GM21528 (cell line): ENCODE measurements around the gene ADAP1.

Experiments
- ATAC-seq: cut with Tn5 transposase; IDR thresholded peaks from one replicate; pipeline ENCODE4 v1.9.1; 2021; ENCODE audit warnings: mild to moderate bottlenecking, moderate library complexity; ENCODE audit not compliant: unreplicated experiment, low FRiP score

The ADAP1 gene

DNA sequence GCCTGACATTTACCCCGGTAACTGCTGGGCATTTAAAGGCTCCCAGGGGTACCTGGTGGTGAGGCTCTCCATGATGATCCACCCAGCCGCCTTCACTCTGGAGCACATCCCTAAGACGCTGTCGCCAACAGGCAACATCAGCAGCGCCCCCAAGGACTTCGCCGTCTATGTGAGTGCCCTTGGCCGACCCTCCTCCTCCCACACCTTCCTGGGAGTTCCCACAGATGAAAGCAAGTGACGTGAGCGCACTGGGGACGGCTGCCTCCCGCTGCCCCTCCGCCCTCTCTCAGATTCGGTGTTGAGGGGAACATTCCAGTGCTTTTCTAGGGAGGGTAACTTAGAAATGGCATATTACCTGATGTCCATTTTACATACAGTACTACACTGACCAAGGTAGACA, 85.1 kb downstream of the ADAP1 start:
- no peak for ATAC-seq

DNA sequence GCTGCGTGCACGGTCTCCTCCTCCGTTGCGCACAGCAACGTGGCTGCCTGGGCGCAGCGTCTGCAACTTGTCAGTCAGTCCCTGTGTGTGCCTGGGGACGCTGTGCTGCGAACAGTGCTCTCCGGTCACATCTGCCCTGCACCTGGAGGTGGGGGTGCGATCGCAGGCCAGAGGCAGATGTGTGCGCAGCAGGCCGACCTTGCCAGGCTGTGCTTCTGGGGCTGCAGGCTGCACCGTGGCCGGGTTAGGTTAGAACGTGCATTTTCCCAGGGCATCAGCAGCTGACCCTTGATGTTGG, 86.3 kb downstream of the ADAP1 start:
- no peak for ATAC-seq

DNA sequence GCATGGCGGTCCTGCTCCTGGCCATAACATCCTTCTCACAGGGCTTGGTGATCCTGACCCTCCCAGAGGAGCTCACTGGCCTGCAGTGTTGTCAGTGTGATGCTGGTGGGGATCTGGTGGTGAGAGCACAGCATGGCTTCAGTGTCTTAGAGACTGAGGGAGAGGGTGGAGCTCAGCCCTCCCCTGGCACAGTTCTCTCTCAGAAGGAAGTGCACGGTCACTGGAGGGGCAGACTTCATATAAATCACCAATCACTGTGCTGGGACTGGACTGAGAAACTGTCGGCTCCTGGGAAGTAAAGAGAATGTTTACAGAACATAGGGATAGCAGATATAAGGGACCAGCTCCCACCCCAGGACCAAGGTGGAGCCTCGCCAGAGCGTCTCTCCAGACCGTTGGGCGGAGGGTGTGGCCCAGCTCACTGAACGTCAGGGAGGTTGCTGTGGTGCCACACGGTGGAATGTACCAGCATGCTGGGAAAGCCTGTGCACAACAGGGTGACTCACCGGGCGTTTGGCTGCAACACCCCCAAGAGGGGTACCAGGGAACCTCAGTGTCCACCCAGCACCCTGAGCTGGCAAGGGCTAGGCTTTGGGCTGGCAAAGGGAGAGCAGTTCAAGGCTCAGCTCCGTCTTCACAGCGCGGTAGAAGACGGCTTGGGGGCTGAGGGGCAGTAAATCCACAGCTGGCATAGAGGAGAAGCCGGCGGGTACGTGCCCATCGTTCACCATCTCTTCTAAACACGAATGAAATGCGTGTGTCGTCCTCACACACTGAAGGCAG, 86.9 kb downstream of the ADAP1 start:
- ATAC-seq, result no peak

DNA sequence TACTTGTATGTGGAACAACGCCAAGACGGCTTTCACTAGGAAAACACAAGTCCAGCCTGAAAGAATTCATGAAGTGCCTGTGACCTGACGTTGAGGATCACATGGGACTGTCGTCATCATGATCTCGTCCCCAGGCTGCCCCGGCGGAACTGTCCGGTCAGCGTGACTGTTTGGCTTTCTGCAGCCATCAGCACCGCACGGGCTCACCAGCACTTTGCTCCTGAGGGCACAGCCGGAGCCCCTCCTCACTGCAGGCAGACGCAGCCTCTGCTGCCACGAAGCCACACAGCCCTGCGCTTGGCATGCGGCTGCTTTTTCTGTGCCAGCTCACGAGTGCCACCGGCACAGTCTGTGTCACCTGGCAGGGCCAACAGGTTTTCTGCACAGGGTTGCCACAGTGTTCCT, 87.5 kb downstream of the ADAP1 start:
- ATAC-seq, result no peak

DNA sequence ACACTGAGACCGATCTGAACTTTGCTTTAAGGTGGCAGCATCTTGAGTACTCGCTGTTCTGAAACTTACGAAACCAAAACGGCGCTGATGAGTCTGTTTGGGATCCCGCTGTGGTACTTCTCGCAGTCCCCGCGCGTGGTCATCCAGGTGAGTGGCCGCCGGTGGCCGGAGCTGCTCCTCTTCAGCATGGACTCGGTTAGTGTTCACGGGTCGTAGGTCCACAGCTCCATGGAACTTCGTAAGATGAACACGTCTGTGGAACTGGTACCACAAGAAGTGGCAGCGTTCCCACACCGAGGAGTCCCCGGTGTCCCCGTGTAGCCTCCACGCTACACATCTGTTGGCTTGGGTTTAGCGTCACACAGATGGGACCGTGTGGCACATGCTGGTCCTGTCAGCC, 88.6 kb downstream of the ADAP1 start:
- no peak for ATAC-seq

DNA sequence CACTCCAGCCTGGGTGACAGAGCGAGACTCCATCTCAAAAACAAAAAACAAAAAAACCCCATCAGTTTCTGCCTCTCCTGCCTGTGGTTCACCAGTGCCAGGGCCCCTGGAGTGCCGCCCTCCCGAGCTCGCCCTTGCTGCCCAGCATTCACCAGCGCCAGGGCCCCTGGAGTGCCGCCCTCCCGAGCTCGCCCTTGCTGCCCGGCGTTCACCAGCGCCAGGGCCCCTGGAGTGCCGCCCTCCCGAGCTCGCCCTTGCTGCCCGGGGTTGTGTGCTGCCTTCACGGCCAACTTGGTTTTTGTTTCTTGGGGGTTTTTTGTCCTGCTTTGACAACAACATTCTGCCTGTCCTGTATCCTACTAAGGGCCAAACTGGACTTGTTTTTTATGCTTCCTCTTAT, 91.4 kb downstream of the ADAP1 start:
- no peak for ATAC-seq

DNA sequence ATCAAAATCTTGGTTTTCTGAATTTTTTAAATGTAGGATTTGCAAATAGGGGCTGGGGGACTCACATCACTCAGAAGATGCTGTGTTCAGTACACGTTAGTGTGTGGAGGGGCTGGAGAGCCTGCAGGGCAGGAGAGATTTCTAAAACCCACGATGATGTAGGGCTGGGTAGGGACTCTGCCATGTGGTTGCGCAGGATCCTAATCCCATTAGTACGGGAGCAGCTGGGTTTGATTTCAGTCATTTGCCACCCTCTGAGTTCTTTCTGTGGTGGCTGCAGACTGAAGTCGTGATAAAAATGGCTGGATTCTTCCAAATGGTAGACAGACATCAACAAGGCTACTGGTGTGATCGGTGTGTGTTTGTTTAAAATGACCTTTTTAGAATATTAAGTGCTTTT, 92.3 kb downstream of the ADAP1 start:
- no peak for ATAC-seq

DNA sequence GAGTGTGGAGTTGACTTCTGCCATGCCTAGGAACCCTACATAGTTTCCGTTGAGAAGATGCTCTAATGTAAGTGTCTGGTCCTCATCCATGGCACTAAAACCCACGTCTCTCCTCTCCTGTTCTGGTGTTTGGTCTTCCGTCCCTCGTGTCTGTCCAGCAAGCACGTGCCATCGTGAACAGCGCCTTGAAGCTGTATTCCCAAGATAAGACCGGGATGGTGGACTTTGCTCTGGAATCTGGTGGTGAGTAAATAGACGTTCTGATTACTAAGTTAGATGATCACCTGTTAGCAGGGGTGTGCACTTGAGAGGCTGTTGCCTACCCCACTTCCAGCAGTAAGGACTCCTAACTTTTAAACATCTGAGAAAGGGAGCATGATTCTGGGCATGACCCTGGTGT, 93.3 kb downstream of the ADAP1 start:
- ATAC-seq, result no peak

DNA sequence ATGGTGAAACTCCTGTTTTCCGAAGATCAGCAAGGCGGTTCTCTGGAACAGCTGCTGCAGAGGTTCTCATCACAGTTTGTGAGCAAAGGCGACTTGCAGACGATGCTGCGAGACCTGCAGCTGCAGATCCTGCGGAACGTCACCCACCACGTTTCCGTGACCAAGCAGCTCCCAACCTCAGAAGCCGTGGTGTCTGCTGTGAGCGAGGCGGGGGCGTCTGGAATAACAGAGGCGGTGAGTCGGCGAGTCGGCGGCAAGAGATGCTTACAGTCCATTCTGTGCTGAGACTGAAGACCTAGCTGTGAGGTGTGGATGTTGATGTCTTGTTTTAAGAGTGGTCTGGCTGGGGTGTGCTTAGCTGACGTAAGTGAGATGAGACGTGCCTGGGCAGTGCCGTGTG, 94.3 kb downstream of the ADAP1 start:
- ATAC-seq, result no peak

DNA sequence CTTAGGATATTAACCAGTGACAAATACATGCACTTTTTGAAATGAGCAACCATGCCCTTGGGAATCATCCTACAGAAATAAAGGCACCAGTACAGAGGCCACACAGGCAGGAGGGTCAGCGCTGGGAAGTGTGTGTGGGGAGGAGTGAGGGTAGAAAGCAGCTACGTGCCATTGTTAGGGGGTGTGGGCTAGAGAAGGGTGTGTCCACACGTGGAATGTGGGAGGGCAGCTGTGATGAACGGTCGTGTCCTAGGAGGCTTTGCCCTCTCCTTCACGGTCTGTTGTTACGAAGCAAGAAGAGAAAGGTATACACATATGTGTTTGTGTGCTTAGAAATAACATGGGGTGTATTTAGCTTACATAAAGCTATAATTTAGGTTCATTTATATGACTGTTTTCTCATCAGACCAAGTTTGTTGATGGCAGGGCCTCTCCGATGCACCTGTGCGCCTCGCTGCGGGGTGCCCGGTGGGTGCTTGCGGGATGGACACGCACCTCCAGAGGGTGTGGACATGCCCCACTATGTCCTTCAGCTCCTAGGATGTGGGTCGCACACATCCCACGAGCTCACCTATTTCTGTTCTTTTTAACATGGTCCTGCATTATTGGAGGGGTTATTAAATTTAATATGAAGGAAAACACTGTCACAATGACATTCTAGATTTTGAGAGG, 95.0 kb downstream of the ADAP1 start:
- no peak for ATAC-seq

DNA sequence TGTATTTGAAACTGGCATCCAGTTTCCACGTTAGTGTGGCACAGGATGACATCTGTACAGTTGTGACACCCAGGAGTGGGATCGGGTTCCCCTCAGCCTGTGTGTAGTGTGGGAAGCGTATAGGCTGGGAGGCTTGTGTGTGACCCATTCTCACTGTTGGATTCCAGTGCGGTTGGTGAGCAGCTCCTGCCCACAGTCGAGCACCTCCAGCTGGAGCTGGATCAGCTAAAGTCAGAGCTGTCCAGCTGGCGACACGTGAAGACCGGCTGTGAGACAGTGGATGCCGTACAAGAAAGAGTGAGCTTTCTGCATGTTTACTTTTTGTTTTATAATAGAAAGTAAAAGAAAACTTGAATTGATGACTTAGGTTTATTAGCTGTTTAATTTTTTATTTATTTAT, 96.8 kb downstream of the ADAP1 start:
- no peak for ATAC-seq

DNA sequence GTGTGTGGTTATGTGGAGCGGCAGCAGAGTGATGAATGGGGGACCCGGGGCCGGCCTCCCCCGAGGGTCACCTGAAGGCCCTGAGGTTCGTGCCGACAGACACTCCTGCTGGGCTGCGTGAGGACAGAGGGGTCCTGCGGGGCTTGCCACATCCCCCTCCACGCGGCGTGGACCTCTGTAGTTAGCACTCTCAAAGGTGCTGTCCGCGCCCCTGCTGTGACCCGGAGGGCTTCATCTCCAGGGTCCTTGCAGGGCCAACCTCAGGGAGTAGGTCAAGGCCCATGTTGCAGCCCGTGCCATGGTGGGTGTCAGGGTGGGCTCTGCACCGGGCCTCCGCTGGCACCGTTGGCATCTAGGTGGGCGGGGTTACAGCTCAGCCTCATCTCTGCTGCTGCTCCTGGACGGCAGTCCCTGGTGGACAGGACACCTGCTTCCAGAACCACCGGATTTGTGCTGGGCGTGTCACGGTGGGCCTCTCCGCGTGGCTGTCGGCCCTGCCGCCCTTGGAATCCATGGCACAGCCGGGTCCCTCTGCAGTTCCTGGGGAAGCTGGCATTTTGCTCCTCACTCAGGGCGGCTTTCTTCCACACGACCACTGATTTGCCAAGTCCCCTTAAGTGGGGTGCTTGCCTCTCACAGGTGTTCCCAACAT, 97.9 kb downstream of the ADAP1 start:
- ATAC-seq, result no peak

DNA sequence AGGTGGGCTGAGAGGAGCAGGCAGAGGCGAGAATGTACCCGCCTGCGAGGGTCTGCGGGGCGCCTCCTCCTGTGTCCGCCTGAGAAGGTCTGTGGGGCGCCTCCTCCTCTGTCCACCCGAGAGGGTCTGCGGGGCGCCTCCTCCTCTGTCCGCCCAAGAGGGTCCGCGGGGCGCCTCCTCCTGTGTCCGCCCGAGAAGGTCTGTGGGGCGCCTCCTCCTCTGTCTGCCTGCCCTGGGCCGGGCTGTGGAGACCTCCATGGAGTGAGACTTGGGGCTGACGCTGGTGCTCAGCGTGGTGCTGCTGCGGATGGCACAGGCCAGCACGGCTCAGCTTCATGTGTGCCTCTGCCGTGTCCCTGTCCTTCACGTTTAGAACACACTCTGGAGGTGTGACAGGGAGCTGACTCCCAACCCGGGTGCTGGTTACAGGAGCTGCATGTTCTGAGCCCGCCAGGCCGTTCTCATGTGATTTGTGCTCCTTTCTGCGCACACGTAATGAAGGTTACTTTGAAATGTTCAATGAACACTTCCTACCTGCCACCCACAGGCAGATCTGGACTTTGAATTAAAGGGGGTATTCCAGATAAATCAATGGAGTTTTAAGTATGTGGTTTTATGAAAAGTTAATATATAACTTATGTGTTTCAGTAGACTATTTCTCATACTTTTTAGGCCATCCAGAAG, 98.7 kb downstream of the ADAP1 start:
- ATAC-seq, result no peak

DNA sequence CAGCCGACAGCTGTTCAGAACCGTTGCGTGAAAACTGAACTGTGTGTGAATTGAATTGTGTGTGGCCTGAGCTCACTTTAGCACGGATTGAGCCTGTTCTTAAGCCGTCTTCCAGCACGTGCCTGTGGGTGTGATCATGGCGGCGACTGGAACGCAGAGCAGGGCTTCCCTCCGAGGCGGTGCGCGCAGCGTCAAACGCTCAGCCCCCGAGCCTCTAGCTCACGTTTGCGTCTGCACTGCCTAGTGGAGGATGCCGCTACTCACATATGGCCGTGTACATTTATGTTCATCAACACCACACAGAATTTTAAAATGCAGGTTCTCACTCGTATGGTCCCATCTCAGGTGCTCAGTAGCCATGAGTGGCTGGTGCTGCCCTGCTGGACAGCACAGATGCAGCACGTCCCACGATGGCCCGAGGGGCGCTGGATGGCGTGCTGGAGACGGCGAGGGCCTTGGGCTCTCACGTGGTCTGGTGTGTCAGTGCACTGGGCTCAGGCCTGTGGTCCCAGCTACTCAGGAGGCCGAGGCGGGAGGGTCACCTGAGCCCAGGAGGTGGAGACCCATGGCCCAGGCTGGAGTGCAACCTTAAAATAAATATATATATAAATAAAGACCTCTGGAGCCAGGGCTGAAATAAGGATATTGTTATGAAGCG, 100.2 kb downstream of the ADAP1 start:
- ATAC-seq, result no peak

DNA sequence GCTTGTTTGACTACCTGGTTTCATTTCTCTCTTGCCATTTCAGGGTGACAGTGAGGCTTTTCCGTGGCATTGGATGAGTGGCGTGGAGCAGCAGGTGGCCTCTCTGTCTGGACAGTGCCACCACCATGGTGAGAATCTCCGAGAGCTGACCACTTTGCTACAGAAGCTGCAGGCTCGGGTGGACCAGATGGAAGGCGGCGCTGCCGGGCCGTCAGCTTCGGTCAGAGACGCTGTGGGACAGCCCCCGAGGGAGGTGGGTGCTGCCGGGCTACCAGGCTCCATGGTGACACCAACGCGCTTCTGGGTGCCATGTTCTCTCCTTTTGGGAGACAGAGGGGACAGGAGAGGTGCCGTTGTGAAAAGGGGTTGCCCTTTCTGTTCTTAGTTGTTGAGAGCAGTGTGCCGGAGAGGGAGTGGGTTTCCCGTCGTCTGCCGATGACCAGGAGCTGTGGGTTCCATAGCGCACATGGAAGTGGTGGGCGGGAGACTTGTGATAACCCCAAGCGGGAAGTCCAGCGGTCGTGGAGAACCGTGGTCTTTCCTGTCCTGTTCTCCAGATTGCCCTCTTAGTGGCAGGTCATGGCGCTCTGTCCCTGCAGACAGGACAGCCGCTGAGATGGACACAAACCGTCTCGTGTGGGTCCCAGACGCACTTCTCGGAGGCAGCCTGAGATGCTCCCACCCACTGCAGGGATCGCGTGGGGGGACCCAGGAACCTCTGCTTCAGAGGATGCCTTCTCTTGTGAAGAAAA, 100.9 kb downstream of the ADAP1 start:
- no peak for ATAC-seq

DNA sequence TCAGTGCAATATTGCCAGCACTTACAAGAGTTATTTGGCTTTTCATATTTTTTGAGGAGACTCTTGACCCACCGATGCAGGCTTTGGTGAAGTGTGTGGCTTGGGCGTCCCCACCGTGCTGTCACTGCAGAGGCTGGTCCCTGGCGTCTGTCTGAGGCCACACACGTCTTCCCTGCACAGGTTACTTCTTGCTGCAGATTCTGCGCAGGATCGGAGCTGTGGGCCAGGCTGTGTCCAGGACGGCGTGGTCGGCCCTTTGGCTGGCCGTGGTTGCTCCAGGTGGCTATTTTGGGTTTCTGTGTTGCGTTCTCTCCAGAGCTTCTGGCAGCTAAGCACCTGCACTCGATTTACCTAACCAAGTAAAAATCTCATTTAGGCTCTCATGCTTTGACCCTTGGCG, 103.3 kb downstream of the ADAP1 start:
- no peak for ATAC-seq

DNA sequence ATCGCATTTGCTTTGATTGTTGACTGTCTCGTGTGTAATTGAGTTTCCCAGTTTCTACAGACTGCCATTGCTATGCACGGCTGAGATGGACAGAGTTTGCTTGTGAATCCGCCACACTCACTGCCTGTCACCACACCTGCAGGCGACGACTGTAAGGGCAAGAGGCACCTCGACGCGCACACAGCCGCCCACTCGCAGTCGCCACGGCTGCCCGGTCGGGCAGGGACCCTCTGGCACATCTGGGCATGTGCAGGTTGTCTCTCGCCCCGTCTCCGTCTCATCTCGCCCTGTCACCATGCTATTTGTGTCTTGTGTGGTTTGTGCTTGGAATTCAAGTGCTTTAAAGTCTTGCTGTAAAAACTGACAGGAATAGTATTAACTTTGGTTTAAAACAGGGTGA, 104.7 kb downstream of the ADAP1 start:
- no peak for ATAC-seq

DNA sequence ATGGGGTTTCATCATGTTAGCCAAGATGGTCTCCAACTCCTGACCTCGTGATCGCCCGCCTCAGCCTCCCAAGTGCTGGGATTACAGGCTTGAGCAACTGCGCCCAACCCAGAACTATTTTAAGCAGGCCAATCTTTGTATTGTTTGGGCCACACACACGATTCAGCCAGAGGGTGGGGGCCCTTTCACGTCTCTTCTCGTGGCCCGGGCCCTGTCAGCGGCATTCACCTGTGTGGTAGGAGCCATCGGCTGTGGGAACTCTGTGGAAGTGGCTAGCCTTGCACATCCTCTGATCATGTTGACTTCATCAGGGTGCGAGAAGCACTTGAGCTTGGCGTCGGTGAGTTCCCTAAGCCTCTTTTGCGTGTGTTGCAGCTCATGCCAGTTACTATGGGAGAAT, 105.3 kb downstream of the ADAP1 start:
- no peak for ATAC-seq
